ENCODE data around the gene SPSB1.

SPSB1 gene

GRCh38 chr1:9332513-9333143, 39.9 kb downstream of the SPSB1 start (continued):
- no peak for TF ChIP-seq ZNF513 (tag by site-specific recombination; IDR thresholded peaks at IDR 0.05)
- no peak for TF ChIP-seq ZNF302 (tag by site-specific recombination; IDR thresholded peaks at IDR 0.05; ENCODE audit: low read depth)
- no peak for TF ChIP-seq ZNF560 (tag by site-specific recombination; IDR thresholded peaks at IDR 0.05; ENCODE audit: borderline replicate concordance)
- TF ChIP-seq ZNF670 (tag by site-specific recombination; IDR thresholded peaks at IDR 0.05; ENCODE audit: low read depth): no peak
- TF ChIP-seq ZNF777 (tag by site-specific recombination; IDR thresholded peaks at IDR 0.05; ENCODE audit: borderline replicate concordance): no peak

- Histone ChIP-seq H3K4me3 (ENCODE audit: low read depth, low read length) (no peak overlapping the region), H3K9me3 (ENCODE audit: control insufficient read depth, insufficient read depth, low read depth, low read length) (no peaks in the 10 kb centered on the region), H3K4me1 (ENCODE audit: control insufficient read depth, insufficient read depth, low read length) (no peaks in the 10 kb centered on the region), H3K36me3 (ENCODE audit: control insufficient read depth in 2 of 2, insufficient read depth in 1 of 2, low read length in 2 of 2) (no peaks in the 10 kb centered on the region), H3K27ac (ENCODE audit: extremely low read depth, low read depth, low read length) (no peak overlapping the region)
- CTCF ChIA-PET: interaction anchor here (0.7 kb wide), 1 partner anchor 75 kb away, joined by 3 read pairs; no protein-coding TSS in a partner anchor
- TF ChIP-seq ZFHX2 (tag by site-specific recombination; conservative IDR thresholded peaks at IDR 0.05) (peak; percentile 56), ZNF350 (tag by site-specific recombination; IDR thresholded peaks at IDR 0.05) (no peak), ZNF214 (tag by site-specific recombination; IDR thresholded peaks at IDR 0.05; ENCODE audit: borderline replicate concordance) (no peak), EGR2 (tag by site-specific recombination; IDR thresholded peaks at IDR 0.05; ENCODE audit: low read depth) (peak; percentile 64; the same call in 1 of the 2 replicates), ZNF239 (tag by site-specific recombination; IDR thresholded peaks at IDR 0.05) (no peak), ZNF148 (tag by site-specific recombination; IDR thresholded peaks at IDR 0.05; ENCODE audit: borderline replicate concordance) (no peak), ZNF155 (tag by site-specific recombination; IDR thresholded peaks at IDR 0.05) (no peak), ZNF449 (tag by site-specific recombination; IDR thresholded peaks at IDR 0.05) (no peak)
- POLR2A ChIA-PET: no interaction called here
These were observed 45.9 kb downstream of the SPSB1 start for GRCh38 chr1:9338397-9339246.

- Histone ChIP-seq H3K4me3 (ENCODE audit: low read depth, low read length) (no peak overlapping the region), H3K9me3 (ENCODE audit: control insufficient read depth, insufficient read depth, low read depth, low read length) (no peaks in the 10 kb centered on the region), H3K27ac (ENCODE audit: extremely low read depth, low read depth, low read length) (no peak overlapping the region), H3K4me1 (ENCODE audit: control insufficient read depth, insufficient read depth, low read length) (no peaks in the 10 kb centered on the region), H3K36me3 (ENCODE audit: control insufficient read depth in 2 of 2, insufficient read depth in 1 of 2, low read length in 2 of 2) (no peaks in the 10 kb centered on the region)
- CTCF ChIA-PET: no interaction called here
- POLR2A ChIA-PET: no interaction called here
- TF ChIP-seq ZNF747 (tag by site-specific recombination; IDR thresholded peaks at IDR 0.05) (no peak), ZNF677 (tag by site-specific recombination; IDR thresholded peaks at IDR 0.05) (no peak), ZNF426 (tag by site-specific recombination; IDR thresholded peaks at IDR 0.05) (no peak), ZNF292 (tag by site-specific recombination; IDR thresholded peaks at IDR 0.05; ENCODE audit: borderline replicate concordance, low read depth) (no peak), GLI2 (tag by site-specific recombination; IDR thresholded peaks at IDR 0.05; ENCODE audit: borderline replicate concordance, low read depth) (no peak), ZNF184 (tag by site-specific recombination; IDR thresholded peaks at IDR 0.05) (no peak), ZNF596 (tag by site-specific recombination; IDR thresholded peaks at IDR 0.05) (no peak), ZFP69B (tag by site-specific recombination; IDR thresholded peaks at IDR 0.05) (no peak)
These were observed 47.6 kb downstream of the SPSB1 start for GRCh38 chr1:9340172-9340854.
